ENCODE measurements around the gene SMYD3.
"Not testable (repeated sequence)": the region's sequence is repeated elsewhere in the genome, so short reads cannot be mapped to it uniquely, and the experiment has no call there.

SMYD3 gene

GRCh38 chr1:246373828-246374569 lies 133.1 kb downstream of the SMYD3 start:
- H3K4me3 ChIP-seq (replicated peaks; ENCODE audit: low read depth, low read length), result no peak overlapping the region
- H3K27me3 ChIP-seq (replicated peaks; ENCODE audit: control insufficient read depth, insufficient read depth, low read length), result no peaks in the 10 kb centered on the region
- no peaks in the 10 kb centered on the region for H3K36me3 ChIP-seq (ENCODE audit: control insufficient read depth, insufficient read depth, low read length)
- no peak for DNase-seq (ENCODE audit: extremely low read depth, insufficient read length)
- no peak for TF ChIP-seq CTCF (IDR thresholded peaks at IDR 0.05; ENCODE audit: insufficient read depth, low read length, poor library complexity, severe bottlenecking)

- no peak for TF ChIP-seq CTCF (IDR thresholded peaks at IDR 0.05; ENCODE audit: insufficient read depth, low read length, poor library complexity, severe bottlenecking)
- Histone ChIP-seq H3K4me3 (replicated peaks; ENCODE audit: low read depth, low read length) (no peak overlapping the region), H3K36me3 (ENCODE audit: control insufficient read depth, insufficient read depth, low read length) (no peaks in the 10 kb centered on the region), H3K27me3 (replicated peaks; ENCODE audit: control insufficient read depth, insufficient read depth, low read length) (no peaks in the 10 kb centered on the region)
- DNase-seq (ENCODE audit: extremely low read depth, insufficient read length), result no peak
These were observed 134.5 kb downstream of the SMYD3 start for GRCh38 chr1:246372559-246372958.

GRCh38 chr1:246367041-246367440 lies 140.0 kb downstream of the SMYD3 start:
- Histone ChIP-seq H3K36me3 (ENCODE audit: control insufficient read depth, insufficient read depth, low read length) (no peaks in the 10 kb centered on the region), H3K27me3 (replicated peaks; ENCODE audit: control insufficient read depth, insufficient read depth, low read length) (no peaks in the 10 kb centered on the region), H3K4me3 (replicated peaks; ENCODE audit: low read depth, low read length) (no peak overlapping the region)
- no peak for DNase-seq (ENCODE audit: extremely low read depth, insufficient read length)
- no peak for TF ChIP-seq CTCF (IDR thresholded peaks at IDR 0.05; ENCODE audit: insufficient read depth, low read length, poor library complexity, severe bottlenecking)

- H3K4me3 ChIP-seq (replicated peaks; ENCODE audit: low read depth, low read length), result no peak overlapping the region
- no peak for TF ChIP-seq CTCF (IDR thresholded peaks at IDR 0.05; ENCODE audit: insufficient read depth, low read length, poor library complexity, severe bottlenecking)
- H3K27me3 ChIP-seq (replicated peaks; ENCODE audit: control insufficient read depth, insufficient read depth, low read length), result no peaks in the 10 kb centered on the region
- no peak for DNase-seq (ENCODE audit: extremely low read depth, insufficient read length)
- H3K36me3 ChIP-seq (ENCODE audit: control insufficient read depth, insufficient read depth, low read length), result no peaks in the 10 kb centered on the region
These were observed 141.4 kb downstream of the SMYD3 start for GRCh38 chr1:246365708-246366107.

- no peaks in the 10 kb centered on the region for H3K27me3 ChIP-seq (replicated peaks; ENCODE audit: control insufficient read depth, insufficient read depth, low read length)
- peak; percentile 29 for DNase-seq (ENCODE audit: extremely low read depth, insufficient read length)
- no peaks in the 10 kb centered on the region for H3K36me3 ChIP-seq (ENCODE audit: control insufficient read depth, insufficient read depth, low read length)
- no peak for TF ChIP-seq CTCF (IDR thresholded peaks at IDR 0.05; ENCODE audit: insufficient read depth, low read length, poor library complexity, severe bottlenecking)
- peak overlapping the region; percentile 13; the same call in 1 of the 2 replicates for H3K4me3 ChIP-seq (replicated peaks; ENCODE audit: low read depth, low read length)
These were observed 142.6 kb downstream of the SMYD3 start for GRCh38 chr1:246364415-246364941.

- DNase-seq (ENCODE audit: extremely low read depth, insufficient read length), result not testable (repeated sequence)
These were observed 150.0 kb downstream of the SMYD3 start for GRCh38 chr1:246357014-246357598.

More at GRCh38 chr1:246357014-246357598, 150.0 kb downstream of the SMYD3 start:
- not testable (repeated sequence) for H3K27me3 ChIP-seq (replicated peaks; ENCODE audit: control insufficient read depth, insufficient read depth, low read length); H3K4me3 ChIP-seq (replicated peaks; ENCODE audit: low read depth, low read length); H3K36me3 ChIP-seq (ENCODE audit: control insufficient read depth, insufficient read depth, low read length)

Measured in GM06990 (cell line).